Activated naive CD4-positive, alpha-beta T cell treated with anti-CD3 and anti-CD28 coated beads, Interleukin-2, amount 50 U/mL, for 24 hours (primary cell): ENCODE measurements around the gene SGTA.
"Not testable (repeated sequence)": the region's sequence is repeated elsewhere in the genome, so short reads cannot be mapped to it uniquely, and the experiment has no call there.

Source experiments
- H3K27ac Mint-ChIP-seq: one replicate; pipeline ENCODE4 v1.8.0; 2021; ENCODE audit warnings: mild to moderate bottlenecking, mixed read lengths
- H3K27me3 Mint-ChIP-seq: one replicate; pipeline ENCODE4 v1.8.0; 2021; ENCODE audit warnings: mixed read lengths
- H3K36me3 Mint-ChIP-seq: one replicate; pipeline ENCODE4 v1.8.0; 2021; ENCODE audit warnings: mixed read lengths
- H3K4me1 Mint-ChIP-seq: one replicate; pipeline ENCODE4 v1.8.0; 2021; ENCODE audit warnings: mixed read lengths
- H3K4me3 Mint-ChIP-seq: one replicate; pipeline ENCODE4 v1.8.0; 2021; ENCODE audit warnings: mild to moderate bottlenecking, mixed read lengths
- H3K9me3 Mint-ChIP-seq: one replicate; pipeline ENCODE4 v1.8.0; 2021; ENCODE audit warnings: mixed read lengths

Gene SGTA

DNA sequence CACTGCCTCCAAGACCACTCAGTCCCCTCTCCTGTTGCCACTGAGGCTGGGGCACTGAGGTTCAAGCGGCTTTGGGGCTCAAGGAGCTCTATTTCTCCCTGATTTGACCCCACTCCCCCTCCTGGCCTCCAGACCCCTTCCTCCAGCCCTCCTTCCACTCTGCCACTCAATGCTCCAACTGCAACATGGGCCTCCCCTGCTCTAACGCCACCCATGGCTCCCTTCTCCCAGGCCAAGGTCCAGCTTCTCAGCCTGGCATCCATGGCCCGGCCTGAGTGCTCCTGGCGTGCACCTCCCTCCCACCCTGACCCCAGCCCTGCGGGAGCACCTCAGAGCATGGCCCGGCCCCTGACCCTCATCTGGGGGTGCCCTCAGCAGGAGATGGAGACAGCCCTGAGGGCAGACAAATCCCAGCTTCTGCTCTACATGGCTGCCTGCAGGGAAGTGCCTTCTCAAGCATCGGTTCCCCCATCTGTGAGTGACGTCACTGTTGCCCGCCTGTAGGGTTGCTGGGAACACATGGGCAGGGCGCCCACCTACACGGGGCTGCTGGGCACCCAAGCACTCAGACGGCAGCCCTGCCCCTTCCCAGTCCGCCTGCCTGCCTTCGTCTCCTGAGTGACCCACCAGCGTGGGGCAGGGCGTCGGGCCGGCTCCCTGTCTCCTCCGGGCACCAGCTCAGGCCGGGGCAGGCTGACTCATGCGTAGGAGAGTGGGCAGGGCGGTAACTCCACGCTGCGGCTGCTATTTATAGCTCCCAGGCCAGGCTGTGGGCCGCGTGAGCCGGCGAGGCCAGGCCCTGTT, 60.3 kb downstream of the SGTA start:
- no peak overlapping the region for H3K4me3 Mint-ChIP-seq
- no peaks in the 10 kb centered on the region for H3K9me3 Mint-ChIP-seq
- peaks cover 14% of the 10 kb centered on the region for H3K27me3 Mint-ChIP-seq
- H3K4me1 Mint-ChIP-seq, result peaks cover 5% of the 10 kb centered on the region
- H3K36me3 Mint-ChIP-seq, result no peaks in the 10 kb centered on the region
- H3K27ac Mint-ChIP-seq, result no peak overlapping the region

DNA sequence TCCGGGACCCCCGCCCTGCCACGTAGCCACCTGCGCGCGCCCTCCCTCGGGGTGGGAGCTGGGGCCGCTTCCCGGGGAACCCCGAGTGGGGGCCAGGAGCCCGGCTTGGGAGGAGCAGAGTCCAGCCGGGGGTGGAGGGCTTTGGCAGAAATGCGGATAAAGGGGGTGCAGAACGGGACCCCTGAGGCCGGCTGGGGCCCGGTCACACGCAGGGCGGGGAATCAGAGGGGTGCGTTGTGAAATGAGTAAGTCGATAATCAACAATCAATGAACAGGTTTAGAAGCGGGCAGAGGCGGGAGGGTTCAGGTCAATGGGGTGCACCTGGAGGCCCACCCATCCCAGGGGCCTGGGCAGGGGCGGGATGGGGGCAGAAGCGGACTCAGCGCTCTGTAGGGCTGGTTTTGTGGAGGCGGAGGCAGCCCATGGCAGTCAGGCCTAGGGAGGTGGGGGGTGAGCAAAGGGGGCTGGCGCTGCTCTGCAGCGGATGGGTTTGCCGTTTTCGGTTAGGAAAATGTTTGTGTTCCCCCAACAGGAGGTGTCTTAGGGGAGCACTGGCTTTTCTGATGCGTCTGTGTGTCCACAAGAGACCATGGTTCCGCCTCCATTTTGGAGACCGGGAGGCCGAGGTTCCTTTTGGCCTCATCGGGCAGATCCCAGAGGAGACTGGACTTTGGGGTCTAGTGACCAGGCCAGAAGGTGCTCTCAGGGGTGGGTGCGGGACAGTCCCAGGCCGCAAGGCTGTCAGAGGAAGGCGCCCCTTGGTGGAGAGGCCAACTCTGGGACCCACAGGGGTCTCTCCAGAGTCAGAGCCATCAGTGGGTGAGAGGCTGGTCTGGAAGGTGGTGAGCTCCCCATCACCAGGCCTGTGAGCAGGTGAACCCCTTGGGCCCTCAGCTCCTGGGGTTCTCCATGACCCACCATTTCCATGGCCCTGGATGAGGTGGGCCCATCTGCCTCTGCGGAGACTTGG, 61.2 kb downstream of the SGTA start:
- peaks cover 14% of the 10 kb centered on the region for H3K27me3 Mint-ChIP-seq
- no peaks in the 10 kb centered on the region for H3K9me3 Mint-ChIP-seq
- peak overlapping the region; percentile 36 for H3K4me3 Mint-ChIP-seq

DNA sequence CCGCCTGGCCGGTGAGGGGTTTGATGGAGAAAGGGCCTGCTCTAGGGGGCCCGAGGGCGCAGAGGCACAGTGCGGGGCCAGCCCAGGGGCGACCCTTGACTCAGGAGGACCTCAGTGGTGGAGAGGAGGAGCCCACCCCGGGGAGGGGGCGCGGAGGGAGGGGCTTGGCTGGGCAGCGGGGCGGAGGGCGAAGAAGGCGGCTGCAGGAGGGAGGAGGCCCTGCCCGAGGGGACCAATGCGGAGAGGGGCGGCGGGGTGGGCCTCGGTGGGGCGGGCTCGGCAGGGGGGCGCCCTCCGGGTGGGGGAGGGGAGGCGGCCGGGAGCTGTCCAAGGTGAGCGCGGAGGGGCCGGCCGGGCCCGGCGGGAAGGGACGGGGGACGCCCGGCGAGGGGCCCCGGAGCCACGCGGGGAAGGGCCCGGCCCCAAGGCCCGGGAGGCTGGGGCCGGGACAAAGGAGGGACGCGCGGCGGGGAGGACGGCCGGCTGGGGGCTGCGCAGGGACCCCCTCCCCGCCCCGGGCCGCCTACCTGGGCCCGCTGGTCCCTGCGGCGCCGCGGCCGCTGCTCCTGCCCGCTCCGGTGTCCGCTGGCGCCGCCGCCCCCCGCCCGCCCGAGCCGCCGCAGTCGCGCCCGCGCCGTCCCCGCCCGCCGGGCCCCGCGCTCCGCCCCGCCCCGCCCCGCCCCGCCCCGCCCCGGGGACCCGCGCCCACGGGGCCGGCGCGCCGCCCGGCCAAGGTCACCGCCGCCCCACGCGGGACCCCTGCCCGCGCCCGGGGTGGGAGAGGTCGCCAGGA, 62.1 kb downstream of the SGTA start, which contains the start of gene DIRAS1:
TSS of gene DIRAS1 (minus strand) at position 596 of the 793 bp plus-strand sequence. CDS start 3,566 bp downstream, outside the sequence.
- peaks cover 13% of the 10 kb centered on the region for H3K27me3 Mint-ChIP-seq
- H3K4me1 Mint-ChIP-seq, result peaks cover 5% of the 10 kb centered on the region
- no peaks in the 10 kb centered on the region for H3K9me3 Mint-ChIP-seq
- peak within 1 kb of the TSS; percentile 36 for H3K4me3 Mint-ChIP-seq
- H3K27ac Mint-ChIP-seq, result no peak within 1 kb of the TSS
- no peaks in the 10 kb centered on the region for H3K36me3 Mint-ChIP-seq

More for the DNA sequence above, 61.2 kb downstream of the SGTA start:
- H3K36me3 Mint-ChIP-seq, result no peaks in the 10 kb centered on the region
- H3K4me1 Mint-ChIP-seq, result peaks cover 5% of the 10 kb centered on the region
- no peak overlapping the region for H3K27ac Mint-ChIP-seq

GRCh38 chr19:2719920-2720776, 62.9 kb downstream of the SGTA start:
- peak overlapping the region; percentile 66 for H3K4me3 Mint-ChIP-seq
- H3K27ac Mint-ChIP-seq, result no peak overlapping the region

GRCh38 chr19:2719232-2719735, 63.8 kb downstream of the SGTA start:
- Mint-ChIP-seq H3K4me1 (peaks cover 5% of the 10 kb centered on the region), H3K4me3 (peak overlapping the region; percentile 66), H3K36me3 (no peaks in the 10 kb centered on the region), H3K9me3 (no peaks in the 10 kb centered on the region), H3K27ac (no peak overlapping the region), H3K27me3 (peaks cover 12% of the 10 kb centered on the region)

More at GRCh38 chr19:2719920-2720776, 62.9 kb downstream of the SGTA start:
- no peaks in the 10 kb centered on the region for H3K9me3 Mint-ChIP-seq
- H3K36me3 Mint-ChIP-seq, result no peaks in the 10 kb centered on the region
- H3K27me3 Mint-ChIP-seq, result peaks cover 13% of the 10 kb centered on the region
- peaks cover 5% of the 10 kb centered on the region for H3K4me1 Mint-ChIP-seq

DNA sequence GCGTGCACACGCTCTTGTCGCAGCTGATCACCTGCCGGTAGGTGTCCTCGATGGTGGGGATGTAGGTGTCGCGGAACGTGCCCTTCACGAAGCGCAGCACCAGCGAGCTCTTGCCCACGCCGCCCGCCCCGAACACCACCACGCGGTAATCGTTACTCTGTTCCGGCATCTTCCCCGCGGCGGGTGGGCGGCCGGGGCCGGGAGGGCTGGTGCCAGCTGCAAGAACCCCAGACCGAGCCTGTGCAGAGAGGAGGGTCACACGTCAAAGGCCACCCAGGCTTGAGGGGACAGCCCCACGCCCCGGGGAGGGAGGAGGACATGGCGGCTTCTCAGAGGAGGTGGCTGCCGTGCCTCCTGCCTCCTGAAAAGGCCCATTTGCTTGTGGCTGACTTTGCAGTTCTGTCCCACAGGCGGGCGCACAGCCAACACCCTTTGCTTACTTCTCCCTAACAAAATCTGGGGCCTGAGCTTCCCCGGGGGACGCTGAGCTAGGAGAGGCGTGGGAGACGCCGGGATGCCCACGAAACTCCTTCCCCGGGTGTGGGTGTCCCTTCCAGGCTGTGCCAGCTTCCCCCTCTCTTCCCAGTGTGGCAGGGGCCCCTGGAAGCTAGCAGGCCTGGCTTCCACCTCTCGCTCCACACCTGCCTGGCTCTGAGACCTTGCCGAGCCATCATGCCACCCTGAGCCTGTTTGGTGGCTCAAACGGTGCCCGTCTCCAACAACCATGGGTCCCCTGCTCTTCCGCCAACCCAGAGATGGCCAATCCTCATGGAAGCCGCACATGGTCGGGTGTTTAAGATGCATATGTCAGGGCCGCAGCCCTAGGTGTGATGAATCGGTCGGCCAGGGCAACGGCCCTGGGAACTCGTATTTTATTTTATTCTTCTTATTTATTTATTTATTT, 65.2 kb downstream of the SGTA start:
- no peak overlapping the region for H3K4me3 Mint-ChIP-seq
- no peak overlapping the region for H3K27ac Mint-ChIP-seq
- H3K4me1 Mint-ChIP-seq, result peaks cover 5% of the 10 kb centered on the region
- H3K36me3 Mint-ChIP-seq, result no peaks in the 10 kb centered on the region
- peaks cover 10% of the 10 kb centered on the region for H3K27me3 Mint-ChIP-seq
- no peaks in the 10 kb centered on the region for H3K9me3 Mint-ChIP-seq

DNA sequence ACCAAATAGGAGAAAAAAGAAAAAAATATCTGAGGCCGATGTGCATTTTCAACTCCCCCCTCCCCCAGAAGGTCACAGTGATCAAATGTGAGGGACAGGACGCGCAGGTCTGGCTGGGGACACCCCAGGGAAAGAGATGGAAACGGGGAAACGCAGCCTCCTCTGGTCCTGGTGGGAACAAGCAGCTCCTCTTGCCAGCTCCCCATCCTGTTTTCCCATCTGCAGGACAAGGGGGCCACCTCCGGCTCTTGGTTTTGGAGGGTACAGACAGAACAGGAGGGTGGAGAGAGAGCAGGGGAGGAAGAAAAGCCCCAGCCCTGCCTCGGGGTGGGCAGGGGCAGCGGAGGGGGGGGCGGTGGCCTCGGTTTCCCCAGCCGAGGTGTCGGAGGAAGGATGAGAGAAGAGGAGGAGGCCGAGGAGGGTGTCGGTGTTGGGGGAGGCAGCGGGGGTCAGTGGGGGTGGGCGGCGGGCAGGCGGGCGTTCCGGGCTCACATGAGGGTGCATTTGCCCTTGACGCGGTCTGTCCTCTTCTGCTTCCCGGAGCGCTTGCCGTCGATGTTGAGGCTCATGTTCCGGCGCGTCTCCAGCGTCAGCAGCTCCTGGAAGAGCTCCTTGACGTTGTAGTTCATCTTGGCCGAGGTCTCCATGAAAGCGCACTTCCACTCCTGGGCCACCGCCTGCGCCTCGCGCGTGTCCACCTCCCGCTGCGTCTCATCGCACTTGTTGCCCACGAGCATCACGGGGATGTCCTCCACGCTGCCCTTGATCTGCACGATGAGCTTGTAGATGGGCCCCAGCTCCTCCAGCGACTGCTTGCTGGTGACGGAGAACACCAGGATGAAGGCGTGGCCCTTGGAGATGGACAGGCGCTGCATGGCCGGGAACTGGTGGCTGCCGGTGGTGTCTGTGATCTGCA, 66.1 kb downstream of the SGTA start:
- Mint-ChIP-seq H3K4me3 (no peak overlapping the region), H3K9me3 (no peaks in the 10 kb centered on the region), H3K27me3 (peaks cover 9% of the 10 kb centered on the region), H3K4me1 (peaks cover 5% of the 10 kb centered on the region), H3K27ac (no peak overlapping the region), H3K36me3 (no peaks in the 10 kb centered on the region)

GRCh38 chr19:2716275-2716650, 66.8 kb downstream of the SGTA start:
- no peak overlapping the region for H3K4me3 Mint-ChIP-seq
- no peaks in the 10 kb centered on the region for H3K9me3 Mint-ChIP-seq
- peaks cover 7% of the 10 kb centered on the region for H3K27me3 Mint-ChIP-seq
- H3K36me3 Mint-ChIP-seq, result no peaks in the 10 kb centered on the region
- H3K4me1 Mint-ChIP-seq, result peaks cover 8% of the 10 kb centered on the region
- no peak overlapping the region for H3K27ac Mint-ChIP-seq

DNA sequence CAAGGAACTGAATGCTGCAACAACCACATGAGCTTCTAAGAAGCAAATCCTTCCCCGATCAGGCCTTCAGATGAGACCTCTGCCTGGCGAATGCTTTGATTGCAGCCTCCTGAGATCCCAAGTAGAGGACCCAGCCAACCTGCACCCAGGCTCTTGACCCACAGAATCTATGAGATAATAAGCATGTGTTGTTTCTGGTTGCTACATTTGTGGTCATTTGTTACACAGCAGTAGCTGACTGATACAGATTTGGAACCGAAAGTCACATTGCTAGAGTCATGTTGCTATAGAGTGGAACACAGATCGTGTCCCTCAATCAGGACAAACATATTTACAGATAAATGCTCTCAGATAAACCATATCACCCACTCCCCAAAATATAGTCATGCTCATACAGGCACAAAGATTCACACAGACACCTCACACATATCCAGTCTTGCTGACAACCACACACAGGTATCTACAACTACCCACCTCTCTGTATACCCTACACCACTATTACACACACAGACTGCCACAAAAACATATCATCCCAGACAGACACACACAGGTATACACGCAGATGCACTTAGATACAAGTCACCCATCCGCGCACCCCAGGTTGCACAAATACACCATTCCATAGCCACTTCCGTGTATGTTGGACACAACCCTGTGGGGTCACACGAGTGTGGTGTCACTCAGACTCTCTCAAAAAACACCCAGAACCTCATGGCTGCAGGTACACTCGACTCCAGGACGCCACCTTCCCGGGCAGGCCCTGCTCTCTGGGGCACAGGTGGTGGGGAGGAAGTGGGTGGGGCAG, 67.4 kb downstream of the SGTA start:
- Mint-ChIP-seq H3K36me3 (no peaks in the 10 kb centered on the region), H3K4me3 (no peak overlapping the region), H3K4me1 (peaks cover 8% of the 10 kb centered on the region), H3K27me3 (peaks cover 7% of the 10 kb centered on the region), H3K9me3 (no peaks in the 10 kb centered on the region), H3K27ac (no peak overlapping the region)

DNA sequence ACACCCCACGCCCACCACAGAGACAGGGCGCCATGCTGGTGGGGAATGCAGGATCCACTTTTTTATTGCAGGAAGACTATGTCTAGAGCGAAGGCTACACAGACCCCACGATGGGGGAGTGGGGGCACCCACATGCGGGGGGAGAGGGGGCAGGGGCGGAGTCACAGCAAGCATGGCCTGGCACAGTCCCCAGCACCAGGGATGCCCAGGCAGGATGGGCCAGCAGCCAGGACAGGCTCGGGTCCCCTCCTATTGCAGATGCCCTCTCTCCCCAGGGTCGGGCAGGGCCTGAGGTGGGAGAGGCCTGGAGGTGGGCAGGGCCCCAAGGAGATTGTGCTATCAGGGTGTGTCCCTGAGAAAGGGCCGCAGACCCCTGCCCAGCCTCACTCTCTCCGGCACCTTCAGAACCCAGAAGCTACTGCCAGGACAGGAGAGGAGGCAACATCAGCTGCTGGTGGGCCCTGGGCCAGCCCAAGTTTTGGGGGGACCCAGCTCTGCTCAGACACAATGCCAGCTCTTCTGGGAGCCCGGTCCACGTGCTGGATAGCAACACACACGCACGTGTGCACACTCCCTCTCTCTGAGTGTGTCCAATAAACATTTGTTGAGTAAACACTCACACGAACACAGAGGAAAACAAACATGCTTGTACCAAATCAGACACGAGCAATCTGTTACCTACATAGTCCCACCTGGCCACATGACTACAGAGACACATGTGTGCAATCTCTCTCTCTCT, 68.4 kb downstream of the SGTA start:
- no peak overlapping the region for H3K4me3 Mint-ChIP-seq
- H3K27ac Mint-ChIP-seq, result no peak overlapping the region
- peaks cover 4% of the 10 kb centered on the region for H3K27me3 Mint-ChIP-seq
- H3K9me3 Mint-ChIP-seq, result no peaks in the 10 kb centered on the region
- no peaks in the 10 kb centered on the region for H3K36me3 Mint-ChIP-seq
- peaks cover 4% of the 10 kb centered on the region for H3K4me1 Mint-ChIP-seq

DNA sequence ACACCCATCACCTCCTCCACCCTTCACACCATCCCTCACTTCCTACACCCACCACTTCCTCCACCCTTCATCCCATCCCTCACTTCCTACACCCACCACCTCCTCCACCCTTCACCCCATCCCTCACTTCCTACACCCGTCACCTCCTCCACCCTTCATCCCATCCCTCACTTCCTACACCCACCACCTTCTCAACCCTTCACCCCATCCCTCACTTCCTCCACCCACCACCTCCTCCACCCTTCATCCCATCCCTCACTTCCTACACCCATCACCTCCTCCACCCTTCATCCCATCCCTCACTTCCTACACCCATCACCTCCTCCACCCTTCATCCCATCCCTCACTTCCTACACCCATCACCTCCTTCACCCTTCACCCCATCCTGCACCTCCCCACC, 69.0 kb downstream of the SGTA start:
- H3K4me1 Mint-ChIP-seq, H3K4me3 Mint-ChIP-seq, H3K27ac Mint-ChIP-seq, H3K27me3 Mint-ChIP-seq, H3K9me3 Mint-ChIP-seq, H3K36me3 Mint-ChIP-seq: not testable (repeated sequence)

GRCh38 chr19:2713170-2713569, 69.9 kb downstream of the SGTA start:
- H3K36me3 Mint-ChIP-seq, H3K9me3 Mint-ChIP-seq, H3K27me3 Mint-ChIP-seq, H3K4me3 Mint-ChIP-seq, H3K4me1 Mint-ChIP-seq, H3K27ac Mint-ChIP-seq: not testable (repeated sequence)
